Activated gamma-delta T cell treated with Interleukin-2 at 50 U/mL for 16 hours (primary cell): ENCODE results near the gene PPP2R5C.
A peak's percentile ranks its signal among the peaks of the same experiment; 100 is the strongest.
"Not testable (repeated sequence)": the region's sequence is repeated elsewhere in the genome, so short reads cannot be mapped to it uniquely, and the experiment has no call there.

Experiments
- DNase-seq: peaks from one replicate; pipeline ENCODE4 v3.0.0-alpha.2; 2020

PPP2R5C gene

DNA sequence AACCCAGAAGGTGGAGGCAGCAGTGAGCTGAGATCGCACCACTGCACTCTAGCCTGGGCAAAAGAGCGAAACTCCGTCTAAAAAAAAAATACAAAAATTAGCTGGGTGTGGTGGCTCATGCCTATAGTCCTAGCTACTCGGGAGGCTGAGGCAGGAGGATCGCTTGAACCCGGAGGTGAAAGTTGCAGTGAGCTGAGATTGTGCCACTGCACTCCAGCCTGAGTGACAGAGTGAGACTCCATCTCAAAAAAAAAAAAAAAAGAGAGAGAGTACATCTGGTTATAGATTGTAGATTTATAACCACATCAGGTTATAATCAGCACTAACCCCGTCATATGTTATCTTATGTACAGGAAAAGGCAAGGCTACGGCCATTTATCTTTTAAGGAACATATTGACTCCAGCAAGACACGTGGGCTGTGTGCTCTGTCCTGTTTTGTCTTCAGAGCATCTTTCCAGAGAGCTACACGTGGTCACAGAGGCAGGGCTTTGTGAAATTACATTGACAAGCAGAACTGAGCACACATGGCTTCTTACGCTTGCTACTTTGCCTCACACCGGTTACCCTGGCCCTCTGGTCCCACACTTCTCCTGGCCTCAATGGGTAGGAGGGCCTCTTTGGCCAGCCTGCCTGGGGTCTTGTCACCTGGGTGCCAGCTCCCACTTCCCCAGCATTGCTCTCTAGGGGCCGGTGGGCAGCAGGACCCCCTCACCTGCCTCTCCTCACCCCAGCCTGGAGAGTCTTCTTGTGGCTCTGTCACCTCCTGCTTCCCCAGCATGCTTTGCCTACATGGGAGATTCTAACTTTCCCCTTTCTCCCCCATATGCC, 196.1 kb downstream of the PPP2R5C start:
- DNase-seq = no peak

DNA sequence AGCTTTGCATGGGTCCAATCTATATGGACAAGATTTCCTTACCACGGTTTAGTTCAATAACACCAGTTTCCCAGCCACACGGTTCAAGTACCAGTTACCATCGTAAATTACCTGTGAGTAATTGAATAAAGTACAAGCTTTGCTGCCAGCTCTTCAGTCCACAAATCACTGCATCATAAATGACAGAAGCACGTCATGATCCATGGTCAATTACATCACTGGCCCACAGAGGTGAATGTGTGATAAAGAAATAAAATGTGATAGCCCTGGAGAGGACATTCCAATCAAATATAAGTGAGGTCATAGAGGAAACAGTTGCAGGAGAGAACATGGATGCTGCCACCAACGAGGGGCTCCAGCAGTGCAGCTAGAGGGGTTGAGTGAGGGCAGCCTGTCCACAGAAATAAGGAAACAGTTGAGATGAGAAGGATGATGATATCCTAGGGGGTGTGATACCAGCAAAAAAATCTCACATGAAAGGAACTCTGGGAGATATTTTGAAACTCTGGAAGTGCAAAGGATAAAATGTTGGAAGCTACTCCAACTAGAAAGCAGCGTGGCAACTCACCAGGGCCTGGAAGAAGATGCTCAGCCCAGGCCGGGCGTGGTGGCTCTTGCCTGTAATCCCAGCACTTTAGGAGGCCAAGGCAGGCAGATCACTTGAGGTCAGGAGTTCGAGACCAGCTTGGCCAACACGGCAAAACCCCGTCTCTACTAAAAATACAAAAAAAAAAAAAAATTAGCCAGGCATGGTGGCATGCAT, 197.1 kb downstream of the PPP2R5C start:
- DNase-seq = no peak

DNA sequence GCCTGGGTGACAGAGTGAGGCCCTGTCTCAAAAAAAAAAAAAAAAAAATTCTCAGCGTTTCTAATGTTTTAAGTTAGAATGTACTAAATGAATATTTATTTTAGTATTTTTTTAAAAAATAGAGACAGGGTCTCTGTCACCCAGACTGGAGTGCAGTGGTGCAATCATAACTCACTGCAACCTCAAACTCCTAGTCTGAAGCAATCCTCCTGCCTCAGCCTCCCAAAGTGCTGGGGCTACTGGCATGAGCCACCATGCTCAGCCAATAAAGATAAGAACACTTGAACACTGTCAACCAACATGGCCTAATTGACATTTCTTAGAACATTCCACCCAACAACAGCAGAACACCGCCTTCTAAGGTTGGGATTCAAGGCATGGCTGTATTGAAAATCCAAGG, 197.8 kb downstream of the PPP2R5C start:
- DNase-seq = no peak

DNA sequence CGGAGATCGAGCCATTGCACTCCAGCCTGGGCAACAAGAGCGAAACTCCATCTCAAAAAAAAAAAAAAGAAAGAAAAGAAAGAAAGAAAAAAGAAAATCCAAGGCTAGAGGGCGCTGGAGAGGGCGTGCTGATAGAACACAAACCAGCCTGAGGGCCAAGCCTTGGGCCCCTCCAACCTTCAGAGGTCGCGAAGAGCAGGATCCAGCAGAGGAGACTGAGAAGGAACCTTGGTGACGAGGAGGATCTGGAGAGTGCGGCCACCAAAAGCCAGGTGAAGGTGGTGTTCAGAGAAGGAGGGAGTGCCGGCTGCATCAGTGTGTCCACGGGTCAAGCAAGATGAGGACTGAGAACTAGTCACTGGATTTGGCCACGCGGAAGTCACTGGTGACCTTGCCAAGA, 198.7 kb downstream of the PPP2R5C start:
- DNase-seq = no peak

DNA sequence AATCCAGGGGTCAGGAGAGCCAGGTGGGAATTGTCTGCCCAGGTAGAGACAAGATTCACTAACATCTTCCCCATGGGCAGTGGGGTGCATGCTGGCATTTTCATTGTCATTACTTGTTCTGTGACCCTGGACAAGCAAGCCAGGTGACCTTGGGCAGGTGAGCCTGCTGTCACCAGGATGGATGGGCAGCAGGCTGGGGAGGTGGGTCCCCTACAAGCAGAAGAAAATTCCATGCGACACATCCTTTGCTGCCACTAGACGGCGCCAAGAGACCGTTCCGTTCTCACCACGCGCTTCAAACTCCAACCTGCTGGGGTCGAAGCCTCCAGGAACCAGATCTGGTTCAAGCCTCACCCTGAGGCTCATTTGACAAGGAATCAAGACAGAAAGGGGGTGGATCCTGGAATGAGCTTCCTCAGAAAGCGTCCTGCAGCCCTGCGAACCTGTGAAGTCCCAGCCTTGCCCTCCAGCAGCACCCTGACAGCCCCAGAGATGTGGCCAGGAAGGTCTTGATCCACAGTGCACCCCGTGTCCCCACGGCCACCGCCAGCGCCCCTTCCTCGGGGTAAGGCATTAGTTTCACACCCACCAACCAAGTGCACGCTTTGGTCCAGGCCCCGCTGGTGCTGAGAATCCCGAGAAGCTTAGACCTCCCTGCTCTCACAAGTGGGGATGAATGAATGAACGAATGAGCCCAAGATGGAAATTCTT, 199.7 kb downstream of the PPP2R5C start:
- peak; percentile 72 for DNase-seq

DNA sequence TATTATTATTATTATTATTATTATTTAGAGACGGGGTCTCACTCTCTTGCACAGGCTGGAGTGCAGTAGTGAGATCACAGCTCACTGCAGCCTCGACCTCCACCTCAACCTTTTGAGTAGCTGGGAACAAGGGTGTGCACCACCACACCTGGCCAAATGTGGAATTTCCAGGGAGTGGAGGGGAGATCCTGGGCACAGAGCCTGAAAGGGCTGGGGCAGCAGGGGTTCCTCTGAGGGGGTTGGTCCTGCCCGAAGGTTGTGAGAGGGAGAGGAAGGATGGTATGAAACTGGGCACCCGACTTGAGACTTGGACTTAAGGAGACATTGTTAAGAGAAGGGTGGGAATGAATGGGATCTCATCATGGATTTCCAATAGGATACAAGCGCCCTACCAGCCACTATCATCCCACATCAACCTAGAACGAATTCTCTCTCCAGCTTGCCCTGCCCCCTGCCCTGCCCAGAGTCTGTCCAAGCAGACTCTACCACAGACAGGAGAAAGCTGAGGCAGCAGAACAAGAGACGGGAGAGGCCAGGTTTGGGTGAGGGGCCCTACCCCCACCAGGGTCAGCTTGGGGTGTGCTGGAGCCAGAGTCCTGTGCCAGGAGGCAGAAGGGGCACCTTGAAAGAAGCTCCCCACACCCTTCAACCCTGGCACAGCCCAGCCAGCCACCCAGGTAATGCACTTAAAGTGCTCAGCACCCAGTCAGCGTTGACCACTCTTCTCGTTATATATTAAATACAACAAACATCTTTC, 200.4 kb downstream of the PPP2R5C start:
- no peak for DNase-seq

DNA sequence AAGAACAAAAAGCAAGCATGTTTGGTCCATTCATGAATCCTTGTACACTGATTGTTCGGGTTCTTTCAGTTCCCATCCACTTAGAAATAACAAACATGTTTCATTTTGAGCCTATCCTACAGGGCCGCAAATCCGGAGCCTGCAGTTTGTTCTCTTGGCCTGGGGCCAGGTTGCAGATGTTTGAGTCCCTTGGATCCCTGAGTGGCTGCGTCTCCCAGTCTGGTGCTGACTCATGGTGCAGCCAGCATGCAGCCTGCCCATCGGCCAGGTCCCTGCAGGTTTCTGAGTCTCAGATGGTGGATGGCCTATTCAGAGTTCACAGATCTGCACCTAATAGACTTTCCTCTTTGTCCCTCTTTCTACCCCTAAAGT, 201.0 kb downstream of the PPP2R5C start:
- no peak for DNase-seq

DNA sequence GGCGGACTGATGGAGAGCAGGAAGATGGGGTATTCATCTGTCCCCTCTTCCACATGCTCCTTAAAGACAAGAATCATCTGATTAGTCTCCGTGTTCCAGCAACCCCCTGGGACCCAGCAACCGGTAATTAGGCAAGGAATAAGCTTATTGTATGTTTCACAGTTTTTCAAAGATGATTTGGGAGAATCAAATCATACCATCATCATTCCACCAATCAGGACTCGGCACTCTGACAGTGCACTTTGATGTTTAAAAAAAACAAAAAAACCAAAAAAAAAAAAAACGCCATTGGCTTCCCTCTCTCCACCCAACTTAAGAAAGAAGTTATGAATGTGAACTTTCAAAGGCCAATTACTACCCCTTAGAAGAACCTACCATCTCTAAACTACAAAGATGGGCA, 201.5 kb downstream of the PPP2R5C start:
- DNase-seq = no peak

DNA sequence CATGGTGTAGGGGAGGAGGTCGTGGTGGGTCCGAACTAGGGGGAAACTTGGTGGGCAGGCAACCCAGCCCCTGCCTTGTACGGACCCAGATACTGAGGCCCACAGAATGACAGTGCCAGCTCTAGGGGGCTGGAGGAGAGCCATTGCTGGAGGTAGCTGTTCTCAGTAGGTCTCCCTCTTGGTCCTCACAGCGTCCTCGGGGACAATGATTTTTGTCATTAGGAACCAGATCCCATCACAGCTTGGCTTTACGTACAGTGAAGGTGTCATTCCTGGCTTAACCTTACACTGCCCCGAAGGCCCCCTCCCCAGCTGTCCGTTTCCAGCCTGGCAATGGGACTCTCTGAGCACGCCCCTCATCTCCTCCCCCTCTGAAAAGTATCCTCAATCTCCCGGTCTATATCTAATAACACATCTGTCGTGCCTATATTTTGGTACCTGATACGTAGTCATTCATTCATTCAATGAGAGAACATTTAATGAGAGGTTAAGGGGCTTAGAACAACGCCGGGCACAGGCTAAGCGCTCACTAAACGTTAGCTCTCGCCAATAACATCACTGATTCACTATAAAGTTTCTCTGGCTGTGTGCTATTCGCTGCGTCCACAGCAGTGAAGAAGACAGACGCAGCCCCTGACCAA, 202.3 kb downstream of the PPP2R5C start:
- DNase-seq = no peak

DNA sequence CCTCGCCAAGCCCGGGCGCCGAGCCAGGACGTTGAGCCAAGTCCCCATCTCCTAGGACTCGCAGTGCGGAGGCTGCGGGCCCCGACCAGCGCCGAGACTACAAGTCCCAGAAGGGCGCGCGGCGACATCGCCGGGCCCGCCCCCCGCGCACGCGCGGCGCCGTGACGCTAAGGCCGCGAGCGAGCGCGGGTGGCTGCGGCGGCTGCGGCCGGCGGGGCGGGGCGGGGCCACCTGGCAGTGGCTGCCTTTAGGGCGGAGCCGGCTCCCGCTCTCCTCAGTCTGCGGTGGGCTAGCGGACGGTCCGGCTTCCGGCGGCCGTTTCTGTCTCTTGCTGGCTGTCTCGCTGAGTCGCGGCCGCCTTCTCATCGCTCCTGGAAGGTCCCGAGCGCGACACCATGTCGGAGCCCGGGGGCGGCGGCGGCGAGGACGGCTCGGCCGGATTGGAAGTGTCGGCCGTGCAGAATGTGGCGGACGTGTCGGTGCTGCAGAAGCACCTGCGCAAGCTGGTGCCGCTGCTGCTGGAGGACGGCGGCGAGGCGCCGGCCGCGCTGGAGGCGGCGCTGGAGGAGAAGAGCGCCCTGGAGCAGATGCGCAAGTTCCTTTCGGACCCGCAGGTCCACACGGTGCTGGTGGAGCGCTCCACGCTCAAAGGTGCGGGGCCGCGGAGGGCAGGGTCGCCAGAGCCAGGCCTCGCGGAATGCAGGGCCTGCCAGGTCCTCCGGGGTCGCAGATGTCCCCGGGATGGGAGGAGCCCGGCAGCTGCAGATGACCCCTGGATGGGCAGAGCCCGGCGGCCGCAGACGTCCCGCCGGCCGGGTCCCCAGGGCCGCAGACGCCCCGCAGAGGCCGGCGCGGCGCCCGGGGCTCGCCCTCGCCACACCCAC, 203.0 kb downstream of the PPP2R5C start, which contains the start of gene DYNC1H1:
Gene DYNC1H1 (plus strand): TSS at position 277 of the 884 bp plus-strand sequence. CDS start 119 bp downstream, at position 396.
- peak; percentile 85 for DNase-seq

DNA sequence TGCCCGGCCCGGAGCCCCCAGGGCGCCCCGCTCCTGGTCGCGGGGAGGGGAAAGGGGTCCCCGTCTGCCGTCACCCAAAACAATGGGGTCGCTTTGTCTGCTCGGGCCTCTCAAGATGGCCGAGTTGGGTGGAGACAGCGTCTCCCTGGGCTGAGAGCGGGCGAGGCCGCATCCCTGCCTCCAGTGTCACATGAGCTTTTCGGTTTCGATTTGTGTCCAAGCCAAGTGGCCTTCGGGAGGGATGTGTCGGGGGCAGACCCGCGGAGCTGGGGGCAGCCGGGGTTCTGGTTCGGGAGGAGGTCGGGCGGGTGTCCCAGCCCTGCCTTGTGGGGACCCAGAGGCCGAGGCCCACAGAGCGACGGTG, 203.7 kb downstream of the PPP2R5C start:
- DNase-seq = peak; percentile 49

DNA sequence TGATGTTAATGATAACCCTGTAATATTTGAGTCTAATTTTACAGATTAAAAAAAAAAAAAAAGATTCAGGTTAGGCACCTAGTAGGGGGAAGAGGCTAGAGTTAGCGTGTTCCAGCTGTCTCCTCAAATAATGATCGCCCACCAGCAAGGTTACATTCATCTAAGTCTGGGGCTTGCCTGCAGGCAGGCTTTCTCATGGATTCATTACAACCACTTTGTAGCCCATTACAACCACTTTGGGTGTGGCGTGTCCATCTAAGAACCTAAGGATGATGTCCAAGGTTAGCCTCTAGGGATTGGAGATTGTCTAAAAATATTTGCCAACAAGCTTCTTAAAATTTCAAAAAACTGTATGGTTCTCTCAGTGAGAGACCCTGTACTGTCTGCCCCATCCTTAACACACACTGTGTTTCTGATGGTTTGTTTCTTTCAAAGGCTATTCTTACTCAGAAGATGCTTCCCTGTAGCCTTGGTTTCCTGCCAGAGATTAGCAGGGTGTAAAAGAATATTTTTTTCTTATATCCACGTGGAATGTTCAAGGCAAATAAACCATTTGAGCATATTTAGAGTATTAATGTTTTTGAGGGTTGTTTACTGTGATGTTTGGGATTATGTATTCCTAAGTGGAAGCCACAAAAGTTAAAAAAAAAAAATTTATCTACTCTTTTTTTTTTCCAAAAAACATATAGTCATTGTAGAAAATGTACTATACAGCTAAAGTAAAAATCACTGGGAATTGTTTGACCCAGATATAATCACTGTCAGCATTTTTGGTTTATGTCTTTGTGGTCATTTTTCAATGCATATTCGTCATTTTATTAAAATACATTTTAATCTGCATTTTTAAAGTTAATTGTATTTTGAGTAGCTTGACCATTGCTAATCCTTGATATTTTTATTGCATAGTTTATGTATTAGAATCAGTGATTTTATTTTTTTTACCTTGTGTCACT, 204.5 kb downstream of the PPP2R5C start:
- DNase-seq = no peak

DNA sequence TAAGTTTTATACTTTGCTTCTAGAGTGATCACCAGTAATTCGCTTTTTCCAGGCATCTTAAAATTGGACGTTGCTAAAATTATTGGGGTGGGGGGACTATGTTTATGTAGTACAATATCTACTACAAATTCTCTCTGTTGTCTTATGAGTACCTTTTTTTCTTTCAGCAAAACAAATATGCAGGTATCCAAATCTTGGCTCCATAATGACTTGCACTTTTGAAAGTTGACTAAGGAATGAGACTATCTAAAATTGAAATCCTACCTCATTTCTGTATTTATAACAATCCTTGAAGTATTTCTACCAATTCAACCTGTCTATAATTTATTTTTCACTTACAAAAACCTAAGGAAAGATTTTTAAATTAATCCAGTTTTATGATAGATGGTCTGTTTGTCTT, 205.2 kb downstream of the PPP2R5C start:
- DNase-seq = no peak

DNA sequence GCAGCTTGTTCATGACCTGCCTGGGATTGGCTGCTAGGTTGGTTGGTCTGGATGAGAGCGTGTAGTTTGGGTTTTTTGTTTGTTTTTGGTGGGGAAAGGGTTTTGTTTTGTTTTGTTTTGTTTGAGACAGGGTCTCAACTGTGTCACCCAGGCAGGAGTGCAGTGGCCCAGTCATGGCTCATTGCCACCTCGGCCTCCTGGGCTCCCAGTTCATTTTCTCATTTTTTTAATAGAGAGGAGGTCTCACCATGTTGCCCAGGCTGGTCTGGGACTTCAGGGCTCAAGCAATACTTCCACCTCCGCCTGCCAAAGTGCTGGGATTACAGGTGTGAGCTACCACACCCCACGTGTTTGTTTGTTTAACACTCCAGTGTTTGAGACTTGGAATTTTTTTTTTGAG, 206.7 kb downstream of the PPP2R5C start:
- no peak for DNase-seq

DNA sequence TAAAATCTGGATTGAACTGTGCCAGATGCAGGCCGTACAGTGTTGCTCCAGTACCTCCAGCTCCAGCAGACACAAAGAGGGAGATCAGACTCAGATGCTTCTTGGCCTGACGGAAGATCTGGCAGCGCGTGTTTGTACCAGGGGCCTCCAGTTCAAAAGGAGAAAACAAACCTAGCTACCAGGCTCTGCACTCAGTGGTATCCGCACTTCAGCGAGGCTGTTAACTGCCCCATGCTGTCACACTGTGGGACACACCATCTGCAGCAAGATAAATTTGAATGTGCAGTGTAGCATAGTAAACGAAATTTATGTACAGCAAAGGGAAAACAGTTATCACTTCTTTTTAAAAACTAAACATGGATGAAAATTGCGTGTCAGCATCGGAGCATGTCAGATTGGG, 208.0 kb downstream of the PPP2R5C start:
- DNase-seq = no peak

DNA sequence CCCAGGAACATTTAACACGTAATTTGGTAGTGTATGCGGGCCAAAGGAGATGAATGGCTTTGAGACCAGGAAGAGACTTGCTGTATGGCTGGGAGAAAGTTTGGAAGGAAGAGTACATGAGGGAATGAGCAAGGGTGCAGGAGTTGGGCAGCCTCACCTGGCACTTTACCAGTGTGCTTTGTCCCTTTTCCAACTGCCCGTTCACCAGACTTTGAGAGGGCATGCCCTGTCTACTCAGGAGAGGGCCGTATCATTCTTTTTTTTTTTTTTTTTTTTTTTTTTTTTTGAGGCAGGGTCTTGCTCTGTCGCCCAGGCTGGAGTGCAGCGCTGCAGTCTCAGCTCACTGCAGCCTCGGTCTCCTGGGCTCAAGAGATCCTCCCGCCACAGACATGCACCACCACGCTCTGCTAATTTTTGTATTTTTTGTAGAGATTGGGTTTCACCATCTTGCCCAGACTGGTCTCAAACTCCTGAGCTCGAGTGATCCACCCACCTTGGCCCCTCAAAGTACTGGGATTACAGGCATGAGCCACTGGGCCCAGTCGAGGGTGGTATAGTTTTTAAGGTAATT, 209.4 kb downstream of the PPP2R5C start:
- DNase-seq = no peak

DNA sequence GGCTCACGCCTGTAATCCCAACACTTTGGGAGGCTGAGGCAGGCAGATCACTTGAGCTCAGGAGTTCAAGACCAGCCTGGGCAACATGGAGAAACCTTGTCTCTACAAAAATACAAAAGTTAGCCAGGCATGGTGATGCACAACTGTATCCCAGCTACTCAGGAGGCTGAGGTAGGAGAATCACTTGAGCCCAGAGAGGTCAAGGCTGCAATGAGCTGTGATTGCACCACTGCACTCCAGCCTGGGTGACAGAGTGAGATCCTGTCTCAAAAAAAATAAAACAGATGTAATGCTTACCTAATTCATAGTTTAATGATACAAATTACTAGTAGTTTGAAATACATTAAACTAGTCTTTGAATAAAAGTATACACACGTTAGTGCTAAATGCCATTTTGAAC, 209.9 kb downstream of the PPP2R5C start:
- DNase-seq = not testable (repeated sequence)

DNA sequence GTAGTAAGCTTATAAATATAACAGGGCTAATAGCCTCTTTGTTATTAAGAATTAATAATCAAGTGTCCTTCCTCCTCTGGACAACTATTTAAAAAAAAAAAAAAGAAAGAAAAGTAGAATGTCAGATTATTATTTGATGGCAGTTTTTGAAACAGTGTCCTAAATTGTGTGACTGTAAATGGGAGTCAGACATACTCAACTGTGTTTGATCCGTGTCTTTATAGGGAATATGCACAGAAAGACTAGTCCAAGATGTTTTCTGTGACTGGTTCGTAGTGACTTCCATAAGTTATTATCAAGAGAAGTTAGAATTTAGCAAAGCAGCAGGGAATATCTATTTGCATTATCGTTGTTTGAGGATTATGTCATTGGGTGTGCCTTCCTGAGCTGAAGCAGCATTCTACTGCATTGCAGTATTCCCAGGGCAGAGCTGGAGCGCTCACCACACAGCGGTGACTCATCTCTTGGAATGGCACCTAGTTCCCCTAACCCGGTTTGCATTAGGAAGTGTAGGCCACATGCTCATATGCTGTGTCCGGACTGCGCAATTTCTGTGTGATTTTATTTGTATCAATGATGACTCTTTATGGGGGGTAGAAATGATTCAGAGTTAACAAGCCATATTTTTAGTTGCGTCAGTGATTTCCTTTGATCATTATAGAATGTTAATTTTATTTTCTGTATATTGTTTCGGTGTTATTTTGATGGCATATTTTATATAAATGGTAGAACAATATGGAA, 210.8 kb downstream of the PPP2R5C start:
- no peak for DNase-seq

DNA sequence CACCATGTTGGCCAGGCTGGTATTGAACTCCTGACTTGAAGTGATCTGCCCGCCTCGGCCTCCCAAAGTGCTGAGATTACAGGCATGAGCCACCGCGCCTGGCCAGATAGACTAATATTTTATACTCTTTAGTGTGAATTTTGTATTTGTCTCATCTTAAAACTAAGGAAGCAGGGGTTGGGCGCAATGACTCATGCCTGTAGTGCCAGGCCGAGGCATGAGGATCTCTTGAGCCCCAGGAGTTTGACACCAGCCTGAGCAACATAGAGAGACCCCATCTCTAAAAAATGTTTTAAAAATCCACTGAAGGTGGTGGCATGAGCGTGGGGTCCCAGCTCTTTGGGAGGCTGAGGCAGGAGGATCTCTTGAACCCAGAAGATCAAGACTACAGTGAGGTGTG, 211.8 kb downstream of the PPP2R5C start:
- no peak for DNase-seq
